ENCODE data around the gene COTL1.

DNA sequence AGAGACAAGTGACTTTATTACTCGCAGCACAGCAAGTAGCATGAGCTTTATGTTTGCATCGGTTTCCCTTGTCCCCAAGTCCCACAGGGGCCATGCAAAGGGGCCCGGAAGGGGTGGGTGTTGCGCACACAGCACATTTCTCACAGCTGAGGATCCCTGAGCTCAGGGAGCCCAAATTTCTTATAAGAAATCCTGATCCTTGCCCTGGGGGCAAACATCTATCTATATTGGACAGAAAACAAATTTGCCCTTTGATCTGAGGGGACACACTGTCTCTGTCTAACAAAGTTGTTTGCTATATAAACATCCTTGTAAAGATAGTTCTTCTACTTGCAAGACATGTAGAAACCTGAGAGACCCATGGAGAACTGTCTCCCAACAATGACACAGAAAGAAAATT lies 77.7 kb downstream of the COTL1 start:
- TF ChIP-seq OSR1 (CRISPR knock-in tag; IDR thresholded peaks at IDR 0.05): no peak
- TF ChIP-seq, protein P1, sequence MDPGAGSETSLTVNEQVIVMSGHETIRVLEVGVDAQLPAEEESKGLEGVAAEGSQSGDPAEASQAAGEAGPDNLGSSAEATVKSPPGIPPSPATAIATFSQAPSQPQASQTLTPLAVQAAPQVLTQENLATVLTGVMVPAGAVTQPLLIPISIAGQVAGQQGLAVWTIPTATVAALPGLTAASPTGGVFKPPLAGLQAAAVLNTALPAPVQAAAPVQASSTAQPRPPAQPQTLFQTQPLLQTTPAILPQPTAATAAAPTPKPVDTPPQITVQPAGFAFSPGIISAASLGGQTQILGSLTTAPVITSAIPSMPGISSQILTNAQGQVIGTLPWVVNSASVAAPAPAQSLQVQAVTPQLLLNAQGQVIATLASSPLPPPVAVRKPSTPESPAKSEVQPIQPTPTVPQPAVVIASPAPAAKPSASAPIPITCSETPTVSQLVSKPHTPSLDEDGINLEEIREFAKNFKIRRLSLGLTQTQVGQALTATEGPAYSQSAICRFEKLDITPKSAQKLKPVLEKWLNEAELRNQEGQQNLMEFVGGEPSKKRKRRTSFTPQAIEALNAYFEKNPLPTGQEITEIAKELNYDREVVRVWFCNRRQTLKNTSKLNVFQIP (CRISPR knock-in tag; IDR thresholded peaks at IDR 0.05; ENCODE audit: borderline replicate concordance, low read depth): no peak
- TF ChIP-seq BACH2 (CRISPR knock-in tag; IDR thresholded peaks at IDR 0.05; ENCODE audit: borderline replicate concordance): no peak
- TF ChIP-seq, protein P2, sequence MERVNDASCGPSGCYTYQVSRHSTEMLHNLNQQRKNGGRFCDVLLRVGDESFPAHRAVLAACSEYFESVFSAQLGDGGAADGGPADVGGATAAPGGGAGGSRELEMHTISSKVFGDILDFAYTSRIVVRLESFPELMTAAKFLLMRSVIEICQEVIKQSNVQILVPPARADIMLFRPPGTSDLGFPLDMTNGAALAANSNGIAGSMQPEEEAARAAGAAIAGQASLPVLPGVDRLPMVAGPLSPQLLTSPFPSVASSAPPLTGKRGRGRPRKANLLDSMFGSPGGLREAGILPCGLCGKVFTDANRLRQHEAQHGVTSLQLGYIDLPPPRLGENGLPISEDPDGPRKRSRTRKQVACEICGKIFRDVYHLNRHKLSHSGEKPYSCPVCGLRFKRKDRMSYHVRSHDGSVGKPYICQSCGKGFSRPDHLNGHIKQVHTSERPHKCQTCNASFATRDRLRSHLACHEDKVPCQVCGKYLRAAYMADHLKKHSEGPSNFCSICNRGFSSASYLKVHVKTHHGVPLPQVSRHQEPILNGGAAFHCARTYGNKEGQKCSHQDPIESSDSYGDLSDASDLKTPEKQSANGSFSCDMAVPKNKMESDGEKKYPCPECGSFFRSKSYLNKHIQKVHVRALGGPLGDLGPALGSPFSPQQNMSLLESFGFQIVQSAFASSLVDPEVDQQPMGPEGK (CRISPR knock-in tag; IDR thresholded peaks at IDR 0.05; ENCODE audit: borderline replicate concordance): no peak
- TF ChIP-seq, protein P3, sequence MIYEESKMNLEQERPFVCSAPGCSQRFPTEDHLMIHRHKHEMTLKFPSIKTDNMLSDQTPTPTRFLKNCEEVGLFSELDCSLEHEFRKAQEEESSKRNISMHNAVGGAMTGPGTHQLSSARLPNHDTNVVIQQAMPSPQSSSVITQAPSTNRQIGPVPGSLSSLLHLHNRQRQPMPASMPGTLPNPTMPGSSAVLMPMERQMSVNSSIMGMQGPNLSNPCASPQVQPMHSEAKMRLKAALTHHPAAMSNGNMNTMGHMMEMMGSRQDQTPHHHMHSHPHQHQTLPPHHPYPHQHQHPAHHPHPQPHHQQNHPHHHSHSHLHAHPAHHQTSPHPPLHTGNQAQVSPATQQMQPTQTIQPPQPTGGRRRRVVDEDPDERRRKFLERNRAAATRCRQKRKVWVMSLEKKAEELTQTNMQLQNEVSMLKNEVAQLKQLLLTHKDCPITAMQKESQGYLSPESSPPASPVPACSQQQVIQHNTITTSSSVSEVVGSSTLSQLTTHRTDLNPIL (CRISPR knock-in tag; IDR thresholded peaks at IDR 0.05; ENCODE audit: low read depth): no peak
- TF ChIP-seq CSDC2 (CRISPR knock-in tag; IDR thresholded peaks at IDR 0.05): no peak
- no peak for TF ChIP-seq GLIS3 (CRISPR knock-in tag; IDR thresholded peaks at IDR 0.05)
- TF ChIP-seq ARNTL (CRISPR knock-in tag; IDR thresholded peaks at IDR 0.05; ENCODE audit: borderline replicate concordance, low read depth): no peak
- TF ChIP-seq ISL1 (CRISPR knock-in tag; IDR thresholded peaks at IDR 0.05): no peak
- TF ChIP-seq, protein P4, sequence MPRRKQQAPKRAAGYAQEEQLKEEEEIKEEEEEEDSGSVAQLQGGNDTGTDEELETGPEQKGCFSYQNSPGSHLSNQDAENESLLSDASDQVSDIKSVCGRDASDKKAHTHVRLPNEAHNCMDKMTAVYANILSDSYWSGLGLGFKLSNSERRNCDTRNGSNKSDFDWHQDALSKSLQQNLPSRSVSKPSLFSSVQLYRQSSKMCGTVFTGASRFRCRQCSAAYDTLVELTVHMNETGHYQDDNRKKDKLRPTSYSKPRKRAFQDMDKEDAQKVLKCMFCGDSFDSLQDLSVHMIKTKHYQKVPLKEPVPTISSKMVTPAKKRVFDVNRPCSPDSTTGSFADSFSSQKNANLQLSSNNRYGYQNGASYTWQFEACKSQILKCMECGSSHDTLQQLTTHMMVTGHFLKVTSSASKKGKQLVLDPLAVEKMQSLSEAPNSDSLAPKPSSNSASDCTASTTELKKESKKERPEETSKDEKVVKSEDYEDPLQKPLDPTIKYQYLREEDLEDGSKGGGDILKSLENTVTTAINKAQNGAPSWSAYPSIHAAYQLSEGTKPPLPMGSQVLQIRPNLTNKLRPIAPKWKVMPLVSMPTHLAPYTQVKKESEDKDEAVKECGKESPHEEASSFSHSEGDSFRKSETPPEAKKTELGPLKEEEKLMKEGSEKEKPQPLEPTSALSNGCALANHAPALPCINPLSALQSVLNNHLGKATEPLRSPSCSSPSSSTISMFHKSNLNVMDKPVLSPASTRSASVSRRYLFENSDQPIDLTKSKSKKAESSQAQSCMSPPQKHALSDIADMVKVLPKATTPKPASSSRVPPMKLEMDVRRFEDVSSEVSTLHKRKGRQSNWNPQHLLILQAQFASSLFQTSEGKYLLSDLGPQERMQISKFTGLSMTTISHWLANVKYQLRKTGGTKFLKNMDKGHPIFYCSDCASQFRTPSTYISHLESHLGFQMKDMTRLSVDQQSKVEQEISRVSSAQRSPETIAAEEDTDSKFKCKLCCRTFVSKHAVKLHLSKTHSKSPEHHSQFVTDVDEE (CRISPR knock-in tag; IDR thresholded peaks at IDR 0.05): no peak
- TF ChIP-seq, protein P5, sequence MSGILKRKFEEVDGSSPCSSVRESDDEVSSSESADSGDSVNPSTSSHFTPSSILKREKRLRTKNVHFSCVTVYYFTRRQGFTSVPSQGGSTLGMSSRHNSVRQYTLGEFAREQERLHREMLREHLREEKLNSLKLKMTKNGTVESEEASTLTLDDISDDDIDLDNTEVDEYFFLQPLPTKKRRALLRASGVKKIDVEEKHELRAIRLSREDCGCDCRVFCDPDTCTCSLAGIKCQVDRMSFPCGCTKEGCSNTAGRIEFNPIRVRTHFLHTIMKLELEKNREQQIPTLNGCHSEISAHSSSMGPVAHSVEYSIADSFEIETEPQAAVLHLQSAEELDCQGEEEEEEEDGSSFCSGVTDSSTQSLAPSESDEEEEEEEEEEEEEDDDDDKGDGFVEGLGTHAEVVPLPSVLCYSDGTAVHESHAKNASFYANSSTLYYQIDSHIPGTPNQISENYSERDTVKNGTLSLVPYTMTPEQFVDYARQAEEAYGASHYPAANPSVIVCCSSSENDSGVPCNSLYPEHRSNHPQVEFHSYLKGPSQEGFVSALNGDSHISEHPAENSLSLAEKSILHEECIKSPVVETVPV (CRISPR knock-in tag; IDR thresholded peaks at IDR 0.05): no peak
- TF ChIP-seq ZC3H10 (CRISPR knock-in tag; IDR thresholded peaks at IDR 0.05): no peak

Data from SK-N-SH treated with all-trans-retinoic acid at 6 μM for 48 hours (cell line).